GM23338 (cell line): ENCODE measurements around the gene DNAH11. TPM values are rescaled to one million over a fixed set of nuclear protein-coding genes. Genes with fewer than 3 reads are reported as not detected.

Experiments used
- ATAC-seq: fragments of 200-7000 bp; cut with Tn5 transposase; 3 replicates; pipeline ENCODE4 v1.9.1; 2020
- DNase-seq: peaks from one replicate; pipeline ENCODE4 v3.0.0-alpha.2; 2015; ENCODE audit warnings: low spot score
- H2AFZ ChIP-seq: fragments of 200-600 bp; sonication (generic); 2 replicates; pipeline ENCODE4 v1.8.0; 2016; ENCODE audit warnings: antibody characterized with exemption, mild to moderate bottlenecking, moderate library complexity
- H3F3A ChIP-seq: fragments of 200-600 bp; sonication (generic); replicated peaks from 2 replicates; pipeline ENCODE4 v1.8.0; 2017; ENCODE audit warnings: antibody characterized with exemption, mixed run types, low read depth
- H3K27ac ChIP-seq: fragments of 200-600 bp; sonication (generic); 2 replicates; pipeline ENCODE4 v1.6.1; 2016; ENCODE audit warnings: low read depth
- H3K27me3 ChIP-seq: fragments of 200-600 bp; sonication (generic); 2 replicates; pipeline ENCODE4 v1.8.0; 2016; ENCODE audit warnings: mild to moderate bottlenecking, mixed run types, moderate library complexity; ENCODE audit not compliant: insufficient read depth
- H3K36me3 ChIP-seq: fragments of 200-600 bp; sonication (generic); 2 replicates; pipeline ENCODE4 v1.8.0; 2016; ENCODE audit warnings: mild to moderate bottlenecking; ENCODE audit not compliant: insufficient read depth
- H3K4me1 ChIP-seq: fragments of 200-600 bp; sonication (generic); 2 replicates; pipeline ENCODE4 v1.8.0; 2016; ENCODE audit warnings: mild to moderate bottlenecking, moderate library complexity; ENCODE audit not compliant: insufficient read depth
- H3K4me2 ChIP-seq: fragments of 200-600 bp; sonication (generic); 2 replicates; pipeline ENCODE4 v1.7.1; 2017; ENCODE audit warnings: mixed run types
- H3K4me3 ChIP-seq: fragments of 200-600 bp; sonication (generic); 2 replicates; pipeline ENCODE4 v1.6.1; 2016; ENCODE audit warnings: mixed run types
- H3K79me2 ChIP-seq: fragments of 200-600 bp; sonication (generic); replicated peaks from 2 replicates; pipeline ENCODE4 v1.8.0; 2017; ENCODE audit warnings: mild to moderate bottlenecking; ENCODE audit not compliant: insufficient read depth
- H3K9me2 ChIP-seq: fragments of 200-600 bp; sonication (generic); 2 replicates; pipeline ENCODE4 v1.8.0; 2017; ENCODE audit not compliant: insufficient read depth
- H4K20me1 ChIP-seq: fragments of 200-600 bp; sonication (generic); replicated peaks from 2 replicates; pipeline ENCODE4 v1.8.0; 2017; ENCODE audit warnings: mild to moderate bottlenecking; ENCODE audit not compliant: insufficient read depth
- H3K27ac Mint-ChIP-seq: 2 replicates; pipeline ENCODE4 v1.8.0; 2020; ENCODE audit warnings: inconsistent platforms, mild to moderate bottlenecking, moderate library complexity, mixed read lengths
- H3K27me3 Mint-ChIP-seq: 3 replicates; pipeline ENCODE4 v1.8.0; 2022; ENCODE audit warnings: low read depth, mild to moderate bottlenecking, moderate library complexity, mixed read lengths, inconsistent platforms; ENCODE audit not compliant: insufficient read depth, poor library complexity
- H3K36me3 Mint-ChIP-seq: 3 replicates; pipeline ENCODE4 v1.8.0; 2021; ENCODE audit warnings: low read depth, mild to moderate bottlenecking, inconsistent platforms, moderate library complexity, mixed read lengths
- H3K4me1 Mint-ChIP-seq: 3 replicates; pipeline ENCODE4 v1.8.0; 2020; ENCODE audit warnings: mild to moderate bottlenecking, inconsistent platforms, mixed read lengths
- H3K4me3 Mint-ChIP-seq: 3 replicates; pipeline ENCODE4 v1.8.0; 2021; ENCODE audit warnings: moderate library complexity, mild to moderate bottlenecking, inconsistent platforms, mixed read lengths
- H3K9me3 Mint-ChIP-seq: 3 replicates; pipeline ENCODE4 v1.8.0; 2020; ENCODE audit warnings: moderate library complexity, mild to moderate bottlenecking, inconsistent platforms, mixed read lengths
- CTCF ChIP-seq, 2 experiments: fragments of 200-600 bp in 1 of 2; sonication (generic) in 1 of 2; conservative IDR thresholded peaks; 2 replicates each; pipeline versions ENCODE4 v1.5.1 to v1.6.1; 2016 to 2017; ENCODE audit warnings: antibody characterized with exemption in 2 of 2, low read depth in 2 of 2, mild to moderate bottlenecking in 2 of 2, moderate library complexity in 1 of 2
- EZH2 ChIP-seq: fragments of 200-600 bp; sonication (generic); IDR thresholded peaks from one replicate; pipeline ENCODE4 v1.8.0; 2017; ENCODE audit warnings: antibody characterized with exemption, mild to moderate bottlenecking, low read depth; ENCODE audit not compliant: unreplicated experiment
- EZH2phosphoT487 ChIP-seq: fragments of 200-600 bp; sonication (generic); IDR thresholded peaks from one replicate; pipeline ENCODE4 v1.8.1; 2018; ENCODE audit warnings: antibody characterized with exemption; ENCODE audit not compliant: unreplicated experiment
- JUNB ChIP-seq: IDR thresholded peaks from one replicate; pipeline ENCODE4 v1.6.1; 2016; ENCODE audit warnings: antibody characterized with exemption; ENCODE audit not compliant: unreplicated experiment
- NANOG ChIP-seq: IDR thresholded peaks from 2 replicates; pipeline ENCODE4 v1.6.1; 2016; ENCODE audit warnings: antibody characterized with exemption, borderline replicate concordance
- STAT1 ChIP-seq: IDR thresholded peaks from one replicate; pipeline ENCODE4 v1.6.1; 2016; ENCODE audit warnings: antibody characterized with exemption; ENCODE audit not compliant: unreplicated experiment
- ZNF462 ChIP-seq: fragments of 250-450 bp; sonication (Bioruptor Pico); IDR thresholded peaks from 2 replicates; pipeline ENCODE4 v1.5.0; 2020; ENCODE audit warnings: mild to moderate bottlenecking, moderate library complexity
- polyA plus RNA-seq: library from polyadenylated mRNA; unstranded; fragments of >200 nt; fragmentation: Nextera tagmentation; extraction: Ambion mirVana; gene quantifications from 2 replicates; pipeline ENCODE4 v1.2.1, GENCODE V29; 2016
- total RNA-seq: library from RNA; depleted of rRNA; stranded (reverse); fragments of >200 nt; shearing (Covaris generic); gene quantifications from 2 replicates; pipeline ENCODE4 v1.2.3, GENCODE V29; 2014

The DNAH11 gene
- total and polyA plus RNA-seq, 2 experiments from 2014 or later = 9.3 TPM

GRCh38 chr7:21784989-21785388 lies 242.2 kb downstream of the DNAH11 start:
- no peaks in the 10 kb centered on the region for H3K27me3 ChIP-seq
- no peaks in the 10 kb centered on the region for H3F3A ChIP-seq
- no peak for TF ChIP-seq JUNB
- H3K9me2 ChIP-seq = no peaks in the 10 kb centered on the region
- Mint-ChIP-seq H3K27ac (no peak overlapping the region), H3K4me1 (peaks cover 11% of the 10 kb centered on the region), H3K36me3 (no peaks in the 10 kb centered on the region), H3K27me3 (no peaks in the 10 kb centered on the region), H3K4me3 (no peak overlapping the region), H3K9me3 (no peaks in the 10 kb centered on the region)
- DNase-seq (no peak), ATAC-seq (no peak)
- H3K4me1 ChIP-seq = no peaks in the 10 kb centered on the region
- H3K4me3 ChIP-seq = no peak overlapping the region
- H2AFZ ChIP-seq = no peak overlapping the region
- no peaks in the 10 kb centered on the region for H3K79me2 ChIP-seq
- no peak overlapping the region for H3K27ac ChIP-seq
- no peaks in the 10 kb centered on the region for H4K20me1 ChIP-seq
- no peak overlapping the region for H3K4me2 ChIP-seq
- no peaks in the 10 kb centered on the region for H3K36me3 ChIP-seq

GRCh38 chr7:21805791-21806190 lies 263.0 kb downstream of the DNAH11 start:
- Mint-ChIP-seq H3K4me3 (no peak overlapping the region), H3K27me3 (peaks cover 2% of the 10 kb centered on the region), H3K9me3 (no peaks in the 10 kb centered on the region), H3K4me1 (no peaks in the 10 kb centered on the region), H3K36me3 (no peaks in the 10 kb centered on the region; the same call in 2 of the 3 replicates), H3K27ac (no peak overlapping the region)
- no peaks in the 10 kb centered on the region for H3K79me2 ChIP-seq
- no peak overlapping the region for H3K27ac ChIP-seq
- DNase-seq (no peak), ATAC-seq (no peak)
- H3K4me3 ChIP-seq = no peak overlapping the region
- H3K9me2 ChIP-seq = 0 out of 2 replicates have a peak, but pooled peaks cover 5% of the 10 kb centered on the region
- no peaks in the 10 kb centered on the region for H3K36me3 ChIP-seq
- H3F3A ChIP-seq = no peaks in the 10 kb centered on the region
- TF ChIP-seq STAT1 (no peak), CTCF (conservative IDR thresholded peaks at IDR 0.05; ENCODE audit: low read depth in 2 of 2) (no peak), EZH2 (no peak), NANOG (no peak)
- no peaks in the 10 kb centered on the region for H4K20me1 ChIP-seq
- H2AFZ ChIP-seq = no peak overlapping the region
- peaks cover 5% of the 10 kb centered on the region; the same call in 1 of the 2 replicates for H3K4me1 ChIP-seq
- no peak overlapping the region for H3K4me2 ChIP-seq
- no peaks in the 10 kb centered on the region for H3K27me3 ChIP-seq

GRCh38 chr7:21806388-21806787 lies 263.5 kb downstream of the DNAH11 start:
- H3K27me3 ChIP-seq = no peaks in the 10 kb centered on the region
- peaks cover 5% of the 10 kb centered on the region; the same call in 1 of the 2 replicates for H3K4me1 ChIP-seq
- H3K27ac ChIP-seq = no peak overlapping the region
- no peaks in the 10 kb centered on the region for H3K4me1 Mint-ChIP-seq
- no peak for ATAC-seq
- H3K4me3 ChIP-seq = no peak overlapping the region
- no peaks in the 10 kb centered on the region for H4K20me1 ChIP-seq
- no peaks in the 10 kb centered on the region for H3K36me3 Mint-ChIP-seq
- peaks cover 2% of the 10 kb centered on the region for H3K27me3 Mint-ChIP-seq
- 0 out of 2 replicates have a peak, but pooled peaks cover 5% of the 10 kb centered on the region for H3K9me2 ChIP-seq
- no peaks in the 10 kb centered on the region for H3K36me3 ChIP-seq
- H3K27ac Mint-ChIP-seq = no peak overlapping the region
- H3K4me3 Mint-ChIP-seq = no peak overlapping the region
- H3K4me2 ChIP-seq = no peak overlapping the region
- no peak for DNase-seq
- H3K79me2 ChIP-seq = no peaks in the 10 kb centered on the region
- H3K9me3 Mint-ChIP-seq = no peaks in the 10 kb centered on the region
- no peak overlapping the region for H2AFZ ChIP-seq
- H3F3A ChIP-seq = no peaks in the 10 kb centered on the region
- TF ChIP-seq CTCF (conservative IDR thresholded peaks at IDR 0.05; ENCODE audit: low read depth in 2 of 2) (no peak), ZNF462 (CRISPR knock-in tag) (no peak), EZH2phosphoT487 (no peak)
